ENCODE measurements around the gene RUNDC3A. TPM values are rescaled to one million over a fixed set of nuclear protein-coding genes. Genes with fewer than 3 reads are reported as not detected.

The RUNDC3A gene
- total and polyA plus RNA-seq, 2 of the 13 experiments (the other 11 are each of a cell fraction or from before 2014, with no cell fraction given): 0.25 TPM; not detected in 1

DNA sequence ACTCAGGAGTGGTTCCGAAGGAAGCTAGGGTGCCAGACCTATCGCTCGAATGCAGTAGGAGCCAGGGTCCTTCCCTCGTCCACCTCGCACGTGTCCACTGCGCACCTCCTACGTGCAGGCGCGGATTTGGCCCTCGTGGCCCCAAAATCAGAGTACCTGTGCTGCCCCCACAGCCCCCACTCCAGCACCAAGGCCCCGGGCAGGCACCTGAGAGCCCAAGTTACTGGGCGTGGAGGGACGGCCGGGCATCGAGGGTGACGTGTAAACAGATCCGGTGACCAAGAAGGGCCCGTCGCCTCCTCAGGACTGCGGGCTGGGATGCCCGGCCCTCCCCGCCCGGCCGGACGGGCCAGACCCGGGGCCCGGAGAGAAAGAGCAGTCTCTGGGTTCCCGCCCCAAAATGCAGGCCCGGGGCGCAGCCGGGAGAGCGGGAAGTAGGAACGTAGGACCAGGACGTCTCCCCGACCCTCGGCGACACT is 15.7 kb downstream of the RUNDC3A start (continued):
- TF ChIP-seq, protein P1, sequence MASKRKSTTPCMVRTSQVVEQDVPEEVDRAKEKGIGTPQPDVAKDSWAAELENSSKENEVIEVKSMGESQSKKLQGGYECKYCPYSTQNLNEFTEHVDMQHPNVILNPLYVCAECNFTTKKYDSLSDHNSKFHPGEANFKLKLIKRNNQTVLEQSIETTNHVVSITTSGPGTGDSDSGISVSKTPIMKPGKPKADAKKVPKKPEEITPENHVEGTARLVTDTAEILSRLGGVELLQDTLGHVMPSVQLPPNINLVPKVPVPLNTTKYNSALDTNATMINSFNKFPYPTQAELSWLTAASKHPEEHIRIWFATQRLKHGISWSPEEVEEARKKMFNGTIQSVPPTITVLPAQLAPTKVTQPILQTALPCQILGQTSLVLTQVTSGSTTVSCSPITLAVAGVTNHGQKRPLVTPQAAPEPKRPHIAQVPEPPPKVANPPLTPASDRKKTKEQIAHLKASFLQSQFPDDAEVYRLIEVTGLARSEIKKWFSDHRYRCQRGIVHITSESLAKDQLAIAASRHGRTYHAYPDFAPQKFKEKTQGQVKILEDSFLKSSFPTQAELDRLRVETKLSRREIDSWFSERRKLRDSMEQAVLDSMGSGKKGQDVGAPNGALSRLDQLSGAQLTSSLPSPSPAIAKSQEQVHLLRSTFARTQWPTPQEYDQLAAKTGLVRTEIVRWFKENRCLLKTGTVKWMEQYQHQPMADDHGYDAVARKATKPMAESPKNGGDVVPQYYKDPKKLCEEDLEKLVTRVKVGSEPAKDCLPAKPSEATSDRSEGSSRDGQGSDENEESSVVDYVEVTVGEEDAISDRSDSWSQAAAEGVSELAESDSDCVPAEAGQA (IDR thresholded peaks at IDR 0.05; ENCODE audit: low read depth): no peak
- TF ChIP-seq, protein P1 (CRISPR knock-in tag; IDR thresholded peaks at IDR 0.05; ENCODE audit: borderline replicate concordance): 0 out of 2 replicates have a peak, but pooled peaks have one; percentile 23
- peak; percentile 17; the same call in 1 of the 2 replicates for TF ChIP-seq RELA (CRISPR knock-in tag; IDR thresholded peaks at IDR 0.05)
- TF ChIP-seq, protein P2, sequence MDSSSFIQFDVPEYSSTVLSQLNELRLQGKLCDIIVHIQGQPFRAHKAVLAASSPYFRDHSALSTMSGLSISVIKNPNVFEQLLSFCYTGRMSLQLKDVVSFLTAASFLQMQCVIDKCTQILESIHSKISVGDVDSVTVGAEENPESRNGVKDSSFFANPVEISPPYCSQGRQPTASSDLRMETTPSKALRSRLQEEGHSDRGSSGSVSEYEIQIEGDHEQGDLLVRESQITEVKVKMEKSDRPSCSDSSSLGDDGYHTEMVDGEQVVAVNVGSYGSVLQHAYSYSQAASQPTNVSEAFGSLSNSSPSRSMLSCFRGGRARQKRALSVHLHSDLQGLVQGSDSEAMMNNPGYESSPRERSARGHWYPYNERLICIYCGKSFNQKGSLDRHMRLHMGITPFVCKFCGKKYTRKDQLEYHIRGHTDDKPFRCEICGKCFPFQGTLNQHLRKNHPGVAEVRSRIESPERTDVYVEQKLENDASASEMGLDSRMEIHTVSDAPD (CRISPR knock-in tag; IDR thresholded peaks at IDR 0.05): no peak
- peak; percentile 76; the same call in 1 of the 2 replicates for TF ChIP-seq ZNF350 (CRISPR knock-in tag; IDR thresholded peaks at IDR 0.05; ENCODE audit: borderline replicate concordance, low read depth)
- TF ChIP-seq THAP11 (CRISPR knock-in tag; IDR thresholded peaks at IDR 0.05): no peak
- TF ChIP-seq, protein P3, sequence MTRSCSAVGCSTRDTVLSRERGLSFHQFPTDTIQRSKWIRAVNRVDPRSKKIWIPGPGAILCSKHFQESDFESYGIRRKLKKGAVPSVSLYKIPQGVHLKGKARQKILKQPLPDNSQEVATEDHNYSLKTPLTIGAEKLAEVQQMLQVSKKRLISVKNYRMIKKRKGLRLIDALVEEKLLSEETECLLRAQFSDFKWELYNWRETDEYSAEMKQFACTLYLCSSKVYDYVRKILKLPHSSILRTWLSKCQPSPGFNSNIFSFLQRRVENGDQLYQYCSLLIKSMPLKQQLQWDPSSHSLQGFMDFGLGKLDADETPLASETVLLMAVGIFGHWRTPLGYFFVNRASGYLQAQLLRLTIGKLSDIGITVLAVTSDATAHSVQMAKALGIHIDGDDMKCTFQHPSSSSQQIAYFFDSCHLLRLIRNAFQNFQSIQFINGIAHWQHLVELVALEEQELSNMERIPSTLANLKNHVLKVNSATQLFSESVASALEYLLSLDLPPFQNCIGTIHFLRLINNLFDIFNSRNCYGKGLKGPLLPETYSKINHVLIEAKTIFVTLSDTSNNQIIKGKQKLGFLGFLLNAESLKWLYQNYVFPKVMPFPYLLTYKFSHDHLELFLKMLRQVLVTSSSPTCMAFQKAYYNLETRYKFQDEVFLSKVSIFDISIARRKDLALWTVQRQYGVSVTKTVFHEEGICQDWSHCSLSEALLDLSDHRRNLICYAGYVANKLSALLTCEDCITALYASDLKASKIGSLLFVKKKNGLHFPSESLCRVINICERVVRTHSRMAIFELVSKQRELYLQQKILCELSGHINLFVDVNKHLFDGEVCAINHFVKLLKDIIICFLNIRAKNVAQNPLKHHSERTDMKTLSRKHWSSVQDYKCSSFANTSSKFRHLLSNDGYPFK (CRISPR knock-in tag; IDR thresholded peaks at IDR 0.05; ENCODE audit: borderline replicate concordance): peak; percentile 78; the same call in 1 of the 2 replicates
- TF ChIP-seq, protein P4, sequence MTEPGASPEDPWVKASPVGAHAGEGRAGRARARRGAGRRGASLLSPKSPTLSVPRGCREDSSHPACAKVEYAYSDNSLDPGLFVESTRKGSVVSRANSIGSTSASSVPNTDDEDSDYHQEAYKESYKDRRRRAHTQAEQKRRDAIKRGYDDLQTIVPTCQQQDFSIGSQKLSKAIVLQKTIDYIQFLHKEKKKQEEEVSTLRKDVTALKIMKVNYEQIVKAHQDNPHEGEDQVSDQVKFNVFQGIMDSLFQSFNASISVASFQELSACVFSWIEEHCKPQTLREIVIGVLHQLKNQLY (CRISPR knock-in tag; IDR thresholded peaks at IDR 0.05): 0 out of 2 replicates have a peak, but pooled peaks have one; percentile 6
- peak; percentile 21; the same call in 1 of the 2 replicates for TF ChIP-seq CREB1 (IDR thresholded peaks at IDR 0.05)
- TF ChIP-seq CREB1 (CRISPR knock-in tag; IDR thresholded peaks at IDR 0.05): no peak
- TF ChIP-seq, protein P5, sequence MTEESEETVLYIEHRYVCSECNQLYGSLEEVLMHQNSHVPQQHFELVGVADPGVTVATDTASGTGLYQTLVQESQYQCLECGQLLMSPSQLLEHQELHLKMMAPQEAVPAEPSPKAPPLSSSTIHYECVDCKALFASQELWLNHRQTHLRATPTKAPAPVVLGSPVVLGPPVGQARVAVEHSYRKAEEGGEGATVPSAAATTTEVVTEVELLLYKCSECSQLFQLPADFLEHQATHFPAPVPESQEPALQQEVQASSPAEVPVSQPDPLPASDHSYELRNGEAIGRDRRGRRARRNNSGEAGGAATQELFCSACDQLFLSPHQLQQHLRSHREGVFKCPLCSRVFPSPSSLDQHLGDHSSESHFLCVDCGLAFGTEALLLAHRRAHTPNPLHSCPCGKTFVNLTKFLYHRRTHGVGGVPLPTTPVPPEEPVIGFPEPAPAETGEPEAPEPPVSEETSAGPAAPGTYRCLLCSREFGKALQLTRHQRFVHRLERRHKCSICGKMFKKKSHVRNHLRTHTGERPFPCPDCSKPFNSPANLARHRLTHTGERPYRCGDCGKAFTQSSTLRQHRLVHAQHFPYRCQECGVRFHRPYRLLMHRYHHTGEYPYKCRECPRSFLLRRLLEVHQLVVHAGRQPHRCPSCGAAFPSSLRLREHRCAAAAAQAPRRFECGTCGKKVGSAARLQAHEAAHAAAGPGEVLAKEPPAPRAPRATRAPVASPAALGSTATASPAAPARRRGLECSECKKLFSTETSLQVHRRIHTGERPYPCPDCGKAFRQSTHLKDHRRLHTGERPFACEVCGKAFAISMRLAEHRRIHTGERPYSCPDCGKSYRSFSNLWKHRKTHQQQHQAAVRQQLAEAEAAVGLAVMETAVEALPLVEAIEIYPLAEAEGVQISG (CRISPR knock-in tag; IDR thresholded peaks at IDR 0.05): no peak; the same call in 1 of the 2 replicates
- TF ChIP-seq, protein P6, sequence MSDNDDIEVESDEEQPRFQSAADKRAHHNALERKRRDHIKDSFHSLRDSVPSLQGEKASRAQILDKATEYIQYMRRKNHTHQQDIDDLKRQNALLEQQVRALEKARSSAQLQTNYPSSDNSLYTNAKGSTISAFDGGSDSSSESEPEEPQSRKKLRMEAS (IDR thresholded peaks at IDR 0.05): peak; percentile 85; the same call in 1 of the 2 replicates
- TF ChIP-seq, protein P7, sequence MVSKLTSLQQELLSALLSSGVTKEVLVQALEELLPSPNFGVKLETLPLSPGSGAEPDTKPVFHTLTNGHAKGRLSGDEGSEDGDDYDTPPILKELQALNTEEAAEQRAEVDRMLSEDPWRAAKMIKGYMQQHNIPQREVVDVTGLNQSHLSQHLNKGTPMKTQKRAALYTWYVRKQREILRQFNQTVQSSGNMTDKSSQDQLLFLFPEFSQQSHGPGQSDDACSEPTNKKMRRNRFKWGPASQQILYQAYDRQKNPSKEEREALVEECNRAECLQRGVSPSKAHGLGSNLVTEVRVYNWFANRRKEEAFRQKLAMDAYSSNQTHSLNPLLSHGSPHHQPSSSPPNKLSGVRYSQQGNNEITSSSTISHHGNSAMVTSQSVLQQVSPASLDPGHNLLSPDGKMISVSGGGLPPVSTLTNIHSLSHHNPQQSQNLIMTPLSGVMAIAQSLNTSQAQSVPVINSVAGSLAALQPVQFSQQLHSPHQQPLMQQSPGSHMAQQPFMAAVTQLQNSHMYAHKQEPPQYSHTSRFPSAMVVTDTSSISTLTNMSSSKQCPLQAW (CRISPR knock-in tag; IDR thresholded peaks at IDR 0.05): peak; percentile 80
